NCI-H2081 treated with DMSO at 0.1 percent for 48 hours (cell line): ENCODE results near the gene NAT9.
A peak's percentile ranks its signal among the peaks of the same experiment; 100 is the strongest.

Experiments used
- DNase-seq: peaks from one replicate; lab custom pipeline; 2025; lab: John Stamatoyannopoulos, UW

NAT9 gene

GRCh38 chr17:74744714-74745547, 31.2 kb downstream of the NAT9 start:
- peak; percentile 6 for DNase-seq

DNA sequence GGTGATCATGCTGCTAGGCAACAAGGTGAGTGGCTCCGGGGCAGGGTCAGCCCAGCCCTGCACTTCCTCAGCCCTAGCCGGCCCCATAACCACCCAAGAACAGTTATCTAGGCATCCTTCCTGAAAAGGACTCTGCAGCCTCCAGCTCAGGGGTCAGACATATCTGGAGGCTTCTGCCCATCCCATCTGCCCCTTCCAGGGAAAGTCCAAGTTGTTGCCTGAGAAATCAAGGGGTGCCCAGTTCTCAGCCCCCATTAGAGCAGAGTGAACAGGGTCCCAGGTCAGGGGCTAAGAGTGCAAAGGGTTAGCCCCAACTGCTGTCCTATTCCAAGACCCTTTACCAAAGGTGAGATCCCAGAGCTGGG, 31.8 kb downstream of the NAT9 start:
- DNase-seq, result no peak

- no peak for DNase-seq
Observed at GRCh38 chr17:74743755-74744154, 32.4 kb downstream of the NAT9 start.

DNA sequence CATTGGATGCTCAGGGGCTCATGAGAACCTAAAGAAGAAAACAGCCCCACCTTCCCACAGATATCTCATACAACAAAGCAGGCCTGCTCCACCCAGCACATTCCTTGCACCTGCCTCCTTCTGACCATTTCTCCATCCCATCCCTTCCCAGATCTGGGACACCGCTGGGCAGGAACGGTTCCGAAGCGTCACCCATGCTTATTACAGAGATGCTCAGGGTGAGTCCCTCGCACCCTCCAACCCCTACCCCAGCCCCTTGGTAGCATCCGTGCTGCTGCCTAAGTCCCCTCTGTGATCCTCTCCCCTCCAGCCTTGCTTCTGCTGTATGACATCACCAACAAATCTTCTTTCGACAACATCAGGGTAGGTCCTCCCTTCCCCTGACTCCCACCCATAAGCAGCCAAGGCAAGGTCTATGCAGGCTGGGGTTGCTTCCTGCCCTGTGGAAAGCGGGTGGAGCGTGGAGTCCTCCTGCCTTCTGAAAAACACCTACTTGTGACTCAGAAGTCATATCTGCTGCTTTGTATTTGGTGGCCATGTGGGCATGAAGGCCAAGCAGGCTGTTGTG, 33.1 kb downstream of the NAT9 start:
- no peak for DNase-seq

DNA sequence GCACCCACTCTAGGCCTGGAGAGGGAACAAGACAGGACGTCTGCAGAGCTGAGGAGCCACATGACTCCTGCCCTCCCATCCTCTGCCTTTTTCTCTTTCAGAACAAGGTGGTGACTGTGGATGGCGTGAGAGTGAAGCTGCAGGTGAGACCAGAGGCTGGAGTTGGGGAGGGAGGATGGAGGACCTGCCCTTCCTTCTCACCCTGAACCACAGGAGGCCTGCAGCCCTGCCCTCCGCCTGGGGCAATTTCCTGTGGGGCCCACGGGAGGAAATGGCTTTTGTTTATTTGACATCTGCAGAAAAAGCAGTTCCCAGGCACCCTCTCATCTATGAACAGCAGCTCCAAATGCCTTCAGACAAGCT, 34.0 kb downstream of the NAT9 start:
- no peak for DNase-seq

- no peak for DNase-seq
Observed at GRCh38 chr17:74740641-74741387, 35.3 kb downstream of the NAT9 start.

GRCh38 chr17:74740173-74740572, 36.0 kb downstream of the NAT9 start:
- DNase-seq, result no peak

GRCh38 chr17:74739227-74739831, 36.8 kb downstream of the NAT9 start:
- DNase-seq, result no peak

- DNase-seq, result no peak
Observed at GRCh38 chr17:74738051-74738996, 37.8 kb downstream of the NAT9 start.

DNA sequence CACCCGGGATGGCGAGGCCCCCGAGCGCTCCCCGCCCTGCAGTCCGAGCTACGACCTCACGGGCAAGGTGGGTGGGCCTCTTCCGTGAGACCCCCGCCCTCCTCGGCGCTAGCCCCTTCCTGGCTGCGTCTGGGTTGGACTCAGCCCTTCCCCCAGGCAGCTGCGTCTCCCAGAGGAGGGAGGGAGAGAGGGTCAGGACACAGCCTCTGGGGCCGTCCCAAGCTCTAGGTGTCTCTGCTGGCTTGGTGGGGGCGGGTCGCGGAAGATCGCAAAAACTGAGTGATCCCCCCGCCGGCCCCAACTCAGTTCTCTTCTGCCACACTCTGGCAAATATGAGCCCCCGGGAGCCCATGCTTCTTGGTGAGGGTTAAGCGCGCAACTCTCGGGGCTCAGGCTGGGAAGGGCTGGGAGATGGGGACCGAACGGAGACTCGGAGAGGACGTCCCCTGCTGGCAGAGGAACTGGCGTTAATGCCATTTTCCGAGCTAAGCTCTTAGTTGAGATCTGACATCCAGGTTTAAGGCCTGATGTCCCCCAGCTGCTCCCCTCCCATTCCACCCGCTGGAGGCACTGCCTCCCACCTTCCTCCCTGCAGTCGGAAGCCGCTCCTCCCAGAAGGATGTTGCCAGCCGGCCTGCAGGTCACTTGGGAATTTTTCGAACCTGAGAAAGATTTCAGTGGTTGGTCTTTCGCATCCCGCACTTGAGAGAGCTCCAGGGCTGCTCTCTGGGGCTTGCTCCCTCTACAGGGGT, 38.7 kb downstream of the NAT9 start:
- no peak for DNase-seq

DNA sequence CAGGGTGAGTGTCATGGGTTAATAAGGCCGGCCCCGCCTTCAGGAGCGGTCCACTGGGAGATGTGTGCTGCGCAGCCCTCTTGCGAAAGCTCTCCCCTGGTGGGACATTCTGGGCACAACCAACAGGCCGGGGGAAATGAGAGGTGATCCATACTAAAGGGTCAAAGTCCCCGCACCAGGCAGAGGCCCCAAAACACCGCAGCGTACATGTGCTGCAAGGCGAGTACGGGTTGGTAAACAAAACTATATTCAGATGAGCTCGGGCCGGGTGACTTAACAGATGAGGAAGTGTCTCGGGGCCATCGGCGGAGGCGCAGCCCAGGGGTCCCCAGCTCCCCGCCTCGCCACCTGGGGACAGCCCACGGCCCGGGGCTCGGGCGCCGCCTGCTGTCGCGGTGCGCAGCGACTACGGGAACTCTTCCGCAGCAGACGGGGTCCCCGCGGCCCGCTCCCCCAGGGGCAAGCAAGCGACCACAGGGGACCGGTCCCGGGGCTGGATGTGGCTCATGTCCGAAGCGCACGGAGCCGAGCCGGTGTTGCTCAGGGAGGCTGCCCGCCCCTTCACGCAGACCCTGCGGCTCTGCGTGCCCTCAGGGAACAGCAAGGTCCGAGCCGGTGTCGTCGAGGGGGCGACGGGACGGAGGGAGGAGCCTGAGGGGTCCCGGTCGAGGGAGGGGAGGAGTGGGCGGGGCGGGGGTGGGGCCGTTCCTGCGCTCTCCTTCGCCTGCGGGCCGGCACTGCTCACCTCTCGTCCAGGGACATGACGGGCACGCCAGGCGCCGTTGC, 39.4 kb downstream of the NAT9 start, which contains the start of gene RAB37:
Gene RAB37 (plus strand): TSS at position 744 of the 786 bp plus-strand sequence. CDS start 17 bp downstream, at position 761.
- DNase-seq, result no peak

- no peak for DNase-seq
Observed at GRCh38 chr17:74734256-74734655, 41.9 kb downstream of the NAT9 start.

DNA sequence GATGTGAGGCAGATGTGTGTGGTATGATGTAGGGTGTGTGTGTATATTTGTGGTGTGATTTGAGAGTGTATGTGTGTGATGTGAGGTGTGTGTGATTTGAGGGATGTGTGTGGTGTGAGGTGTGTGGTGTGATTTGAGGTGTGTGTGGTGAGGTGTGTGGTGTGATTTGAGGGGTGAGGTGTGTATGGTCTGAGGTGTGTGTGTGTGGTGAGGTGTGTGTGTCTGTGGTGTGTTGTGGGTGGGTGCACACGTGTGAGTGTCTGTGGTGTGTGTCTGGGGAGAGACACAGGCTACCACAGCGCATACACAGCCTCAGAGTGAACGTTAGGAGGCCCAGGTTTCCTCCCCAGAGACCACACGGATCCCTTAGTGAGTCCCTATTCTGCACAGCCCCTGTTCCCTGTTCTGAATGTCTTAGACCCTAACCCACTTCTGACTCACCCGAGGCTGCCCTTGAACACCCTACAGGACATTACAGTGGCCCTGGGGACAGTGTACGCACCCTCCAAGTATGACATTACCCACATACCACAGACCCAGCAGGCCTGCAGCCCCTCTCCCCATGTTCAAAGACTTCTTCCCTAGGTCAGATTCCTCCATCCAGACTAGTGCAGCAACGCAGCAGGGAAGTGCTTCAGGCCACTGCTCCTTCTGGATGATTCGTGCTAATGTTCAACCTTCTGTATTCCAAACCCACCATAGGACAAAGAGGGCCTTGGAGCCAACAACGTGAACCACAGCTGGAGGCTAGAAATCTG, 42.6 kb downstream of the NAT9 start:
- DNase-seq, result no peak

DNA sequence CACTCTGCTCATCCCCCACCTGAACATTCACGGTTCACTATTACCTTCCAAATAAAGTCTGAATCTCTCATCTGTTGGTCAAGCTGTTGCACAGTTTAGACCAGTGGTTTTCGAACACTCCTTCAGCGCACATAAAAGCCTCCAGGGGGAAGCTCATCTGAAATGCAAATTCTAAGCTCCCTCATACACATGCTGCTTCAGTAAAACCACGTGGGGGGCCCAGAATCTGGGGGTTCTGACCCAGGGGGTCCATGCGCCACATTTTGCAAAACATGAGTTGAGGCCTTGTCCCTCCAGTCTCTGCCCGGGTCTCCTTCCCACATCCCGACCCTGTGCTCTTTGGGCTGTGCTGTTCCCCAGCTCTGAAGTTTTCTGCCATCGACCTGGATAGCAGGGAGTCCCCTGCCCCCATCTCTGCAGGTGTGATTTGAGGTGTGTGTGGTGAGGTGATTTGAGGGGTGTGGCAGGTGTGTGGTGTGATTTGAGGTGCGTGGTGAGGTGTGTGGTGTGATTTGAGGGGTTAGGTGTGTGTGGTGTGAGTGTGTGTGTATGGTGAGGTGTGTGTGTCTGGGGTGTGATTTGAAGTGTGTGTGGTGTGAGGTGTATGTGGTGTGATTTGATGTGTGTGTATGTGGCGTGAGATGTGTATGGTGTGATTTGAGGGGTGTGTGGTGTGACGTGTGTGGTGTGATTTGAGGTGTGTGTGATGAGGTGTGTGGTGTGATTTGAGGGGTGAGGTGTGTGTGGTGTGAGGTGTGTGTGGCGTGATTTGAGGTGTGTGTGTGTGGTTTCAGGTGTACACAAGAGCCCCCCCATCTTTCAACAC, 43.9 kb downstream of the NAT9 start:
- DNase-seq, result no peak

DNA sequence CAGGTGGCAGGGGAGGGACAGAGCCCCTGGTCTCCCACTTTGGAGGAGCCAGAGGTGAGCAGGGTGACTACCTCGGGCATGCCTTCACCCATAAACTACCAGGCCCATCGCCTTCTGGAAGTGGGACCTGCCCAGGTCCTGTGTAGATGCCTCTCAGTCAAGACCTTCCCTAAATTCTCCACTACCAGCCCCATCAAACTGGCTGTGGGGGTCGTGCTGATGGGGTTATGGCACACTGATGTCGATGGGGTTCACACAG, 44.9 kb downstream of the NAT9 start:
- DNase-seq, result no peak

GRCh38 chr17:74730491-74731346, 45.4 kb downstream of the NAT9 start:
- no peak for DNase-seq

- no peak for DNase-seq
Observed at GRCh38 chr17:74729866-74730265, 46.3 kb downstream of the NAT9 start.

- no peak for DNase-seq
Observed at GRCh38 chr17:74729368-74729767, 46.8 kb downstream of the NAT9 start.
